Measurements from ENCODE around the gene KHDRBS2. TPM values are rescaled to one million over a fixed set of nuclear protein-coding genes. Genes with fewer than 3 reads are reported as not detected.

KHDRBS2 gene
- total and polyA plus RNA-seq, 2 of the 13 experiments (the other 11 are each of a cell fraction or from before 2014, with no cell fraction given): not detected

DNA sequence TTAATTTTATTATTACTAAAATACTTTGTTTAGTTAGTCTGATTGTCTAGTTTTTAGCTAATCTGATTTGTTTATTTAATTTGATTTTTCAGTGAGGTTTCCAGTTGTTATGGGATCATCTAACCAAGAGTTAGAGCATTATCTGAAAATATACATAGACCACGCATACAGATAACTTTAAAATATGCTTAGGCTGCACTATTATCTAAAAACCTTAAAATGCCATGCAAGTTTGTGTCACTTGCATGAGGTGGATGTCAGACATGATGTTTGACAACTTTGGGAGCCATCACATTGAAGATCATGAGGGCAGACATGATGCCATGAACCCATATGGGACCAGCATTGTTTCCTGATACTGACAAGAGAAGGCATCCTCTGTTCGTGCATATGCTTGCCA is 610.3 kb downstream of the KHDRBS2 start (continued):
- TF ChIP-seq CREM (IDR thresholded peaks at IDR 0.05) (no peak), CREM (CRISPR knock-in tag; IDR thresholded peaks at IDR 0.05) (no peak), EED (CRISPR knock-in tag; IDR thresholded peaks at IDR 0.05) (no peak), ZNF3 (CRISPR knock-in tag; IDR thresholded peaks at IDR 0.05) (no peak), PHF20 (CRISPR knock-in tag; IDR thresholded peaks at IDR 0.05) (no peak), ZSCAN9 (CRISPR knock-in tag; IDR thresholded peaks at IDR 0.05; ENCODE audit: borderline replicate concordance) (no peak), MIXL1 (CRISPR knock-in tag; IDR thresholded peaks at IDR 0.05) (no peak), ATF1 (CRISPR knock-in tag; IDR thresholded peaks at IDR 0.05) (no peak)
- TF ChIP-seq, protein P1, sequence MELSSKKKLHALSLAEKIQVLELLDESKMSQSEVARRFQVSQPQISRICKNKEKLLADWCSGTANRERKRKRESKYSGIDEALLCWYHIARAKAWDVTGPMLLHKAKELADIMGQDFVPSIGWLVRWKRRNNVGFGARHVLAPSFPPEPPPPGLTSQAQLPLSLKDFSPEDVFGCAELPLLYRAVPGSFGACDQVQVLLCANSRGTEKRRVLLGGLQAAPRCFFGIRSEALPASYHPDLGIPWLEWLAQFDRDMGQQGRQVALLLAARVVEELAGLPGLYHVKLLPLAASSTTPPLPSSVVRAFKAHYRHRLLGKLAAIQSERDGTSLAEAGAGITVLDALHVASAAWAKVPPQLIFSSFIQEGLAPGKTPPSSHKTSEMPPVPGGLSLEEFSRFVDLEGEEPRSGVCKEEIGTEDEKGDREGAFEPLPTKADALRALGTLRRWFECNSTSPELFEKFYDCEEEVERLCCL (CRISPR knock-in tag; IDR thresholded peaks at IDR 0.05; ENCODE audit: borderline replicate concordance): no peak

DNA sequence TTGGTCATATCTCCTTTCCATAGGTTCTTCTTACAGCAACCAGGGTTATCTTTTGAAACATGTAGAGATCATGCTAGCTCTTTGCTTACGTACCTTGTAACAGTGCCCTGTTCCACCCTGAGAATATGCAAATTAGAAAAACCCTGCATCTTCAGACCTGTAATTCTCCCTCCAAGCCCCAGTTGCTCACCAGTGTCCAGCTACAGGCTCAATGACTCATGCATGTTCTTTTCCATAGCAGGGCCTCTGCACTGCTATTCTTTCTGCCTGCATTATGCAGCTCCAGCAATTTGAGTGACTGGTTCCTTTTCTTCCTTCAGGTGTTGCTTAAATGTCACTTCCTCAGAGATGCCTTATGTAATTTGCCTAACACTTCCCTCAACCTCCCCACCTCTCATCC is 636.2 kb downstream of the KHDRBS2 start:
- CTCF ChIA-PET (ENCODE audit: low intra/inter-chr PET ratio, low total read pairs): no interaction called here
- H3K9ac ChIP-seq (ENCODE audit: insufficient read depth, low read depth, low read length): no peak overlapping the region
- no peaks in the 10 kb centered on the region for H3K36me3 ChIP-seq (replicated peaks in 1 of 2; ENCODE audit: control insufficient read depth in 1 of 2, insufficient read depth in 2 of 2, low read length in 2 of 2)
- H3K27ac ChIP-seq (ENCODE audit: extremely low read length, insufficient read depth, low read length): no peak overlapping the region
- in situ Hi-C loops (cut with HindIII; ENCODE audit: extremely low pct_ligation_motif_present, low pct_unique_long_range_greater_than_20kb): no loop called here
- no peaks in the 10 kb centered on the region for H3K4me1 ChIP-seq (ENCODE audit: insufficient read depth, low read length)
- H3K27me3 ChIP-seq (ENCODE audit: control insufficient read depth in 1 of 2, insufficient read depth in 2 of 2, low read length in 2 of 2): no peaks in the 10 kb centered on the region
- no peak for FAIRE-seq
- no peak overlapping the region for H3K4me2 ChIP-seq (ENCODE audit: low read depth, low read length)
- TF ChIP-seq ZNF251 (CRISPR knock-in tag; IDR thresholded peaks at IDR 0.05): no peak
- TF ChIP-seq, protein P2, sequence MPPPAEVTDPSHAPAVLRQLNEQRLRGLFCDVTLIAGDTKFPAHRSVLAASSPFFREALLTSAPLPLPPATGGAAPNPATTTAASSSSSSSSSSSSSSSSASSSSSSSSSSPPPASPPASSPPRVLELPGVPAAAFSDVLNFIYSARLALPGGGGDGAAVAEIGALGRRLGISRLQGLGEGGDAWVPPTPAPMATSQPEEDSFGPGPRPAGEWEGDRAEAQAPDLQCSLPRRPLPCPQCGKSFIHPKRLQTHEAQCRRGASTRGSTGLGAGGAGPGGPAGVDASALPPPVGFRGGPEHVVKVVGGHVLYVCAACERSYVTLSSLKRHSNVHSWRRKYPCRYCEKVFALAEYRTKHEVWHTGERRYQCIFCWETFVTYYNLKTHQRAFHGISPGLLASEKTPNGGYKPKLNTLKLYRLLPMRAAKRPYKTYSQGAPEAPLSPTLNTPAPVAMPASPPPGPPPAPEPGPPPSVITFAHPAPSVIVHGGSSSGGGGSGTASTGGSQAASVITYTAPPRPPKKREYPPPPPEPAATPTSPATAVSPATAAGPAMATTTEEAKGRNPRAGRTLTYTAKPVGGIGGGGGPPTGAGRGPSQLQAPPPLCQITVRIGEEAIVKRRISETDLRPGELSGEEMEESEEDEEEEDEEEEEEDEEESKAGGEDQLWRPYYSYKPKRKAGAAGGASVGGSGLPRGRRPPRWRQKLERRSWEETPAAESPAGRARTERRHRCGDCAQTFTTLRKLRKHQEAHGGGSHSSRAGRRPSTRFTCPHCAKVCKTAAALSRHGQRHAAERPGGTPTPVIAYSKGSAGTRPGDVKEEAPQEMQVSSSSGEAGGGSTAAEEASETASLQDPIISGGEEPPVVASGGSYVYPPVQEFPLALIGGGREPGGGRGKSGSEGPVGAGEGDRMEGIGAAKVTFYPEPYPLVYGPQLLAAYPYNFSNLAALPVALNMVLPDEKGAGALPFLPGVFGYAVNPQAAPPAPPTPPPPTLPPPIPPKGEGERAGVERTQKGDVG (CRISPR knock-in tag; IDR thresholded peaks at IDR 0.05; ENCODE audit: borderline replicate concordance): no peak
- TF ChIP-seq, protein P3, sequence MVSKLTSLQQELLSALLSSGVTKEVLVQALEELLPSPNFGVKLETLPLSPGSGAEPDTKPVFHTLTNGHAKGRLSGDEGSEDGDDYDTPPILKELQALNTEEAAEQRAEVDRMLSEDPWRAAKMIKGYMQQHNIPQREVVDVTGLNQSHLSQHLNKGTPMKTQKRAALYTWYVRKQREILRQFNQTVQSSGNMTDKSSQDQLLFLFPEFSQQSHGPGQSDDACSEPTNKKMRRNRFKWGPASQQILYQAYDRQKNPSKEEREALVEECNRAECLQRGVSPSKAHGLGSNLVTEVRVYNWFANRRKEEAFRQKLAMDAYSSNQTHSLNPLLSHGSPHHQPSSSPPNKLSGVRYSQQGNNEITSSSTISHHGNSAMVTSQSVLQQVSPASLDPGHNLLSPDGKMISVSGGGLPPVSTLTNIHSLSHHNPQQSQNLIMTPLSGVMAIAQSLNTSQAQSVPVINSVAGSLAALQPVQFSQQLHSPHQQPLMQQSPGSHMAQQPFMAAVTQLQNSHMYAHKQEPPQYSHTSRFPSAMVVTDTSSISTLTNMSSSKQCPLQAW (CRISPR knock-in tag; IDR thresholded peaks at IDR 0.05): no peak
- no peak overlapping the region for H2AFZ ChIP-seq (ENCODE audit: low read length)
- H3K9me3 ChIP-seq (ENCODE audit: low read length): peaks cover 77% of the 10 kb centered on the region
- H3K4me3 ChIP-seq (replicated peaks in 1 of 3; ENCODE audit: insufficient read depth in 1 of 3, low read depth in 2 of 3, low read length in 3 of 3): no peak overlapping the region
- H3K79me2 ChIP-seq (ENCODE audit: insufficient read depth, low read length): no peaks in the 10 kb centered on the region
- 3% methylated on average over 1 of the region's 1 CpG for WGBS (ENCODE audit: low lambda C conversion rate)
- no peaks in the 10 kb centered on the region for H4K20me1 ChIP-seq (ENCODE audit: insufficient read depth, low read length)
- intact Hi-C loops (cut with micrococcal nuclease; ENCODE audit: unreplicated experiment): no loop called here
- DNase-seq (ENCODE audit: low spot score): no peak
- ATAC-seq: no peak
- BruUV-seq (replicated peaks): no TSS peak
- POLR2A ChIA-PET: no interaction called here

Data from HepG2 (cell line).